Measurements from ENCODE around the gene GSX2. TPM values are rescaled to one million over a fixed set of nuclear protein-coding genes. Genes with fewer than 3 reads are reported as not detected.
A peak's percentile ranks its signal among the peaks of the same experiment; 100 is the strongest.

Gene GSX2
- total RNA-seq, 1 donor from 2014 or later: 0.35 TPM

GRCh38 chr4:54056360-54056759 is 43.6 kb upstream of the GSX2 start:
- Mint-ChIP-seq H3K27ac (ENCODE audit: unreplicated experiment) (no peak overlapping the region), H3K4me1 (ENCODE audit: unreplicated experiment) (peaks cover 65% of the 10 kb centered on the region), H3K9me3 (ENCODE audit: unreplicated experiment) (no peaks in the 10 kb centered on the region), H3K27me3 (ENCODE audit: unreplicated experiment) (no peaks in the 10 kb centered on the region), H3K4me3 (ENCODE audit: unreplicated experiment) (no peak overlapping the region), H3K36me3 (ENCODE audit: unreplicated experiment) (peaks cover 4% of the 10 kb centered on the region)
- no peak for DNase-seq (ENCODE audit: extremely low spot score, unreplicated experiment)
- no peak for TF ChIP-seq CTCF (IDR thresholded peaks at IDR 0.05)

GRCh38 chr4:54058171-54058570 is 41.8 kb upstream of the GSX2 start:
- TF ChIP-seq CTCF (IDR thresholded peaks at IDR 0.05): no peak
- peaks cover 4% of the 10 kb centered on the region for H3K36me3 Mint-ChIP-seq (ENCODE audit: unreplicated experiment)
- no peaks in the 10 kb centered on the region for H3K27me3 Mint-ChIP-seq (ENCODE audit: unreplicated experiment)
- peak overlapping the region; percentile 50 for H3K27ac Mint-ChIP-seq (ENCODE audit: unreplicated experiment)
- DNase-seq (ENCODE audit: extremely low spot score, unreplicated experiment): no peak
- peaks cover 69% of the 10 kb centered on the region for H3K4me1 Mint-ChIP-seq (ENCODE audit: unreplicated experiment)
- no peak overlapping the region for H3K4me3 Mint-ChIP-seq (ENCODE audit: unreplicated experiment)
- no peaks in the 10 kb centered on the region for H3K9me3 Mint-ChIP-seq (ENCODE audit: unreplicated experiment)

GRCh38 chr4:54060116-54060515 is 39.8 kb upstream of the GSX2 start:
- no peak for DNase-seq (ENCODE audit: extremely low spot score, unreplicated experiment)
- Mint-ChIP-seq H3K27ac (ENCODE audit: unreplicated experiment) (peak overlapping the region; percentile 52), H3K4me1 (ENCODE audit: unreplicated experiment) (peaks cover 69% of the 10 kb centered on the region), H3K36me3 (ENCODE audit: unreplicated experiment) (peaks cover 4% of the 10 kb centered on the region), H3K9me3 (ENCODE audit: unreplicated experiment) (no peaks in the 10 kb centered on the region), H3K4me3 (ENCODE audit: unreplicated experiment) (peak overlapping the region; percentile 91), H3K27me3 (ENCODE audit: unreplicated experiment) (no peaks in the 10 kb centered on the region)
- TF ChIP-seq CTCF (IDR thresholded peaks at IDR 0.05): no peak

GRCh38 chr4:54061067-54061466 is 38.9 kb upstream of the GSX2 start:
- peak overlapping the region; percentile 47 for H3K27ac Mint-ChIP-seq (ENCODE audit: unreplicated experiment)
- H3K36me3 Mint-ChIP-seq (ENCODE audit: unreplicated experiment): no peaks in the 10 kb centered on the region
- TF ChIP-seq CTCF (IDR thresholded peaks at IDR 0.05): no peak
- DNase-seq (ENCODE audit: extremely low spot score, unreplicated experiment): no peak
- no peaks in the 10 kb centered on the region for H3K27me3 Mint-ChIP-seq (ENCODE audit: unreplicated experiment)
- H3K4me3 Mint-ChIP-seq (ENCODE audit: unreplicated experiment): peak overlapping the region; percentile 91
- peaks cover 72% of the 10 kb centered on the region for H3K4me1 Mint-ChIP-seq (ENCODE audit: unreplicated experiment)
- H3K9me3 Mint-ChIP-seq (ENCODE audit: unreplicated experiment): no peaks in the 10 kb centered on the region

- H3K4me1 Mint-ChIP-seq (ENCODE audit: unreplicated experiment): peaks cover 73% of the 10 kb centered on the region
- peak overlapping the region; percentile 7 for H3K27ac Mint-ChIP-seq (ENCODE audit: unreplicated experiment)
- peak overlapping the region; percentile 91 for H3K4me3 Mint-ChIP-seq (ENCODE audit: unreplicated experiment)
- H3K9me3 Mint-ChIP-seq (ENCODE audit: unreplicated experiment): no peaks in the 10 kb centered on the region
- DNase-seq (ENCODE audit: extremely low spot score, unreplicated experiment): no peak
- no peaks in the 10 kb centered on the region for H3K36me3 Mint-ChIP-seq (ENCODE audit: unreplicated experiment)
- TF ChIP-seq CTCF (IDR thresholded peaks at IDR 0.05): no peak
- no peaks in the 10 kb centered on the region for H3K27me3 Mint-ChIP-seq (ENCODE audit: unreplicated experiment)
These were observed 38.1 kb upstream of the GSX2 start for GRCh38 chr4:54061873-54062272.
